HUES64 (cell line): ENCODE results near the gene ARSG.
"Not testable (repeated sequence)": the region's sequence is repeated elsewhere in the genome, so short reads cannot be mapped to it uniquely, and the experiment has no call there.

ENCODE experiments used
- H3K27ac ChIP-seq: 2 replicates; pipeline ENCODE4 v1.7.0; 2013; ENCODE audit warnings: low read depth, low read length, inconsistent platforms
- H3K27me3 ChIP-seq: 2 replicates; pipeline ENCODE4 v1.6.1; 2013; ENCODE audit warnings: mild to moderate bottlenecking, low read length; ENCODE audit not compliant: insufficient read depth
- H3K36me3 ChIP-seq: 2 replicates; pipeline ENCODE4 v1.6.1; 2013; ENCODE audit warnings: mild to moderate bottlenecking, low read length; ENCODE audit not compliant: insufficient read depth
- H3K4me1 ChIP-seq: 2 replicates; pipeline ENCODE4 v1.6.1; 2013; ENCODE audit warnings: mild to moderate bottlenecking, low read length, moderate library complexity; ENCODE audit not compliant: insufficient read depth
- H3K4me3 ChIP-seq: 2 replicates; pipeline ENCODE4 v1.5.1; 2013; ENCODE audit warnings: mild to moderate bottlenecking, low read length, moderate library complexity
- H3K9ac ChIP-seq: 2 replicates; pipeline ENCODE4 v1.6.1; 2013; ENCODE audit warnings: mild to moderate bottlenecking, low read depth, low read length
- H3K9me3 ChIP-seq: 2 replicates; pipeline ENCODE4 v1.6.1; 2013; ENCODE audit warnings: low read depth, low read length; ENCODE audit not compliant: insufficient read depth
- WGBS: fragments of 150-250, 120-280 bp; methylation state at CpG from one replicate; pipeline ENCODE4 v1.1.7; 2013; ENCODE audit warnings: missing lambda C conversion rate; 5-methylcytosine and 5-hydroxymethylcytosine counted together

ARSG gene

GRCh38 chr17:68401288-68401687 is 110.0 kb downstream of the ARSG start:
- WGBS, result 94% methylated on average over 7 of the region's 7 CpGs
- Histone ChIP-seq H3K4me1 (no peaks in the 10 kb centered on the region), H3K4me3 (no peak overlapping the region), H3K9me3 (peaks cover 8% of the 10 kb centered on the region; the same call in 1 of the 2 replicates), H3K9ac (no peak overlapping the region), H3K36me3 (no peaks in the 10 kb centered on the region), H3K27me3 (no peaks in the 10 kb centered on the region), H3K27ac (no peak overlapping the region)

GRCh38 chr17:68403122-68403521 is 111.8 kb downstream of the ARSG start:
- Histone ChIP-seq H3K36me3 (no peaks in the 10 kb centered on the region), H3K9me3 (peaks cover 8% of the 10 kb centered on the region; the same call in 1 of the 2 replicates), H3K27ac (no peak overlapping the region), H3K4me3 (no peak overlapping the region), H3K4me1 (no peaks in the 10 kb centered on the region), H3K27me3 (no peaks in the 10 kb centered on the region), H3K9ac (no peak overlapping the region)
- no CpG with 5 or more reads among the region's 1 CpG for WGBS

GRCh38 chr17:68403837-68404236 is 112.5 kb downstream of the ARSG start:
- H3K4me3 ChIP-seq, H3K9me3 ChIP-seq, H3K9ac ChIP-seq, H3K27ac ChIP-seq, H3K27me3 ChIP-seq, H3K4me1 ChIP-seq, H3K36me3 ChIP-seq: not testable (repeated sequence)
- WGBS, result 88% methylated on average over 4 of the region's 5 CpGs

GRCh38 chr17:68407656-68408055 is 116.4 kb downstream of the ARSG start:
- H3K9ac ChIP-seq, H3K27ac ChIP-seq, H3K9me3 ChIP-seq, H3K4me3 ChIP-seq, H3K4me1 ChIP-seq, H3K27me3 ChIP-seq, H3K36me3 ChIP-seq: not testable (repeated sequence)
- WGBS, result 80% methylated on average over 1 of the region's 1 CpG

GRCh38 chr17:68413597-68414560 is 122.6 kb downstream of the ARSG start:
- H3K9me3 ChIP-seq, H3K9ac ChIP-seq, H3K4me1 ChIP-seq, H3K27ac ChIP-seq, H3K36me3 ChIP-seq, H3K27me3 ChIP-seq: not testable (repeated sequence)
- peak overlapping the region; percentile 61 for H3K4me3 ChIP-seq
- WGBS, result 5% methylated on average over 30 of the region's 34 CpGs

- H3K36me3 ChIP-seq, H3K27ac ChIP-seq, H3K9ac ChIP-seq, H3K4me1 ChIP-seq, H3K4me3 ChIP-seq, H3K27me3 ChIP-seq, H3K9me3 ChIP-seq: not testable (repeated sequence)
These were observed 123.6 kb downstream of the ARSG start for GRCh38 chr17:68414901-68415300.

- WGBS, result 98% methylated on average over 3 of the region's 3 CpGs
- Histone ChIP-seq H3K9me3 (no peaks in the 10 kb centered on the region), H3K36me3 (peaks cover 12% of the 10 kb centered on the region), H3K4me3 (no peak overlapping the region), H3K9ac (no peak overlapping the region), H3K27ac (no peak overlapping the region), H3K27me3 (no peaks in the 10 kb centered on the region), H3K4me1 (no peaks in the 10 kb centered on the region)
These were observed 126.0 kb downstream of the ARSG start for GRCh38 chr17:68417317-68417716.

GRCh38 chr17:68418876-68419275 is 127.6 kb downstream of the ARSG start:
- Histone ChIP-seq H3K4me1 (peaks cover 4% of the 10 kb centered on the region; the same call in 1 of the 2 replicates), H3K27ac (no peak overlapping the region), H3K4me3 (no peak overlapping the region), H3K9ac (no peak overlapping the region), H3K36me3 (peaks cover 12% of the 10 kb centered on the region), H3K9me3 (no peaks in the 10 kb centered on the region), H3K27me3 (no peaks in the 10 kb centered on the region)
- 90% methylated on average over 3 of the region's 4 CpGs for whole genome bisulfite sequencing

GRCh38 chr17:68420065-68420464 is 128.8 kb downstream of the ARSG start:
- no peak overlapping the region for H3K4me3 ChIP-seq
- peaks cover 10% of the 10 kb centered on the region; the same call in 1 of the 2 replicates for H3K4me1 ChIP-seq
- no peaks in the 10 kb centered on the region for H3K27me3 ChIP-seq
- WGBS, result 92% methylated on average over 14 of the region's 14 CpGs
- no peak overlapping the region for H3K9ac ChIP-seq
- no peak overlapping the region for H3K27ac ChIP-seq
- H3K9me3 ChIP-seq, result no peaks in the 10 kb centered on the region
- H3K36me3 ChIP-seq, result peaks cover 12% of the 10 kb centered on the region

- H3K4me3 ChIP-seq, result no peak overlapping the region
- no peak overlapping the region for H3K9ac ChIP-seq
- WGBS, result 86% methylated on average over 7 of the region's 9 CpGs
- H3K36me3 ChIP-seq, result peaks cover 16% of the 10 kb centered on the region
- H3K27me3 ChIP-seq, result no peaks in the 10 kb centered on the region
- peaks cover 10% of the 10 kb centered on the region; the same call in 1 of the 2 replicates for H3K4me1 ChIP-seq
- no peak overlapping the region for H3K27ac ChIP-seq
- no peaks in the 10 kb centered on the region for H3K9me3 ChIP-seq
These were observed 130.2 kb downstream of the ARSG start for GRCh38 chr17:68421486-68421885.

- 93% methylated on average over 8 of the region's 8 CpGs for whole genome bisulfite sequencing
- Histone ChIP-seq H3K4me1 (peaks cover 10% of the 10 kb centered on the region; the same call in 1 of the 2 replicates), H3K4me3 (no peak overlapping the region), H3K27me3 (no peaks in the 10 kb centered on the region), H3K9ac (no peak overlapping the region), H3K36me3 (peaks cover 16% of the 10 kb centered on the region), H3K27ac (no peak overlapping the region), H3K9me3 (no peaks in the 10 kb centered on the region)
These were observed 131.5 kb downstream of the ARSG start for GRCh38 chr17:68422821-68423220.
